Naive thymus-derived CD4-positive, alpha-beta T cell (primary cell): ENCODE data around the gene CLECL1. TPM values are rescaled to one million over a fixed set of nuclear protein-coding genes. Genes with fewer than 3 reads are reported as not detected.
A peak's percentile ranks its signal among the peaks of the same experiment; 100 is the strongest.

Source experiments
- ATAC-seq: fragments of 150-1000 bp; cut with Tn5 transposase; 2 replicates; pipeline ENCODE4 v1.10.0; 2021; ENCODE audit warnings: mild to moderate bottlenecking, moderate library complexity
- CTCF ChIA-PET: fragments of 350-600 bp; sonication (Branson Sonifier 250); formaldehyde crosslinking; loops from one replicate; lab custom pipeline; 2021; ENCODE audit warnings: antibody characterized with exemption; lab: Charles Lee
- POLR2A ChIA-PET: fragments of 350-600 bp; sonication (Branson Sonifier 250); formaldehyde crosslinking; loops from one replicate; lab custom pipeline; 2021; ENCODE audit warnings: antibody characterized with exemption, inconsistent platforms; lab: Charles Lee
- DNase-seq, 9 donors: peaks; one replicate each; pipeline versions ENCODE4 v3.0.0 to v3.0.0-alpha.2; 2020 to 2022; ENCODE audit warnings: mixed read lengths in 1 of 9
- H3K27ac ChIP-seq: one replicate; pipeline ENCODE4 v1.7.0; 2013; ENCODE audit warnings: mild to moderate bottlenecking, low read depth, low read length, moderate library complexity
- H3K27me3 ChIP-seq, 2 donors: one replicate each; pipeline ENCODE4 v1.7.0; 2013; ENCODE audit warnings: low read length in 2 of 2, mild to moderate bottlenecking in 2 of 2, moderate library complexity in 2 of 2; ENCODE audit not compliant: control insufficient read depth in 2 of 2, insufficient read depth in 2 of 2
- H3K36me3 ChIP-seq, 3 experiments: 1 replicate in 2 of 3; 2 replicates in 1 of 3; pipeline ENCODE4 v1.7.0; 2013; ENCODE audit warnings: low read length in 3 of 3, mild to moderate bottlenecking in 3 of 3, moderate library complexity in 1 of 3; ENCODE audit not compliant: insufficient read depth in 3 of 3, control insufficient read depth in 2 of 3
- H3K4me1 ChIP-seq, 2 donors: one replicate each; pipeline ENCODE4 v1.7.0; 2013; ENCODE audit warnings: low read length in 2 of 2, mild to moderate bottlenecking in 2 of 2, moderate library complexity in 1 of 2; ENCODE audit not compliant: control insufficient read depth in 2 of 2, insufficient read depth in 2 of 2
- H3K4me3 ChIP-seq: 2 replicates; pipeline ENCODE4 v1.7.0; 2013; ENCODE audit warnings: mild to moderate bottlenecking, low read length
- H3K9me3 ChIP-seq, 3 experiments: 1 replicate in 2 of 3; 2 replicates in 1 of 3; pipeline ENCODE4 v1.7.0; 2013; ENCODE audit warnings: low read length in 3 of 3; ENCODE audit not compliant: control insufficient read depth in 2 of 3
- H3K27ac Mint-ChIP-seq, 9 donors: one replicate each; pipeline ENCODE4 v1.8.0; 2020 to 2022; ENCODE audit warnings: mixed read lengths in 9 of 9, mild to moderate bottlenecking in 8 of 9, moderate library complexity in 5 of 9, inconsistent platforms in 2 of 9
- H3K27me3 Mint-ChIP-seq, 5 donors: one replicate each; pipeline ENCODE4 v1.8.0; 2021 to 2022; ENCODE audit warnings: mixed read lengths in 5 of 5, mild to moderate bottlenecking in 1 of 5
- H3K36me3 Mint-ChIP-seq, 5 donors: one replicate each; pipeline ENCODE4 v1.8.0; 2020 to 2022; ENCODE audit warnings: mixed read lengths in 5 of 5, mild to moderate bottlenecking in 3 of 5, inconsistent platforms in 1 of 5
- H3K4me1 Mint-ChIP-seq, 7 donors: one replicate each; pipeline ENCODE4 v1.8.0; 2020 to 2022; ENCODE audit warnings: mixed read lengths in 7 of 7, mild to moderate bottlenecking in 3 of 7, inconsistent platforms in 1 of 7
- H3K4me3 Mint-ChIP-seq, 10 donors: one replicate each; pipeline ENCODE4 v1.8.0; 2020 to 2022; ENCODE audit warnings: mild to moderate bottlenecking in 10 of 10, mixed read lengths in 10 of 10, moderate library complexity in 6 of 10, inconsistent platforms in 2 of 10
- H3K9me3 Mint-ChIP-seq, 11 donors: one replicate each; pipeline ENCODE4 v1.8.0; 2020 to 2022; ENCODE audit warnings: mixed read lengths in 11 of 11, mild to moderate bottlenecking in 4 of 11, inconsistent platforms in 1 of 11, moderate library complexity in 1 of 11
- intact Hi-C, 2 donors: fragments of 100-400 bp; cut with micrococcal nuclease; formaldehyde crosslinking; loops; one replicate each; pipeline ENCODE4 v1.15.1; 2023
- polyA plus RNA-seq, 2 donors: library from polyadenylated mRNA; unstranded; fragments of 300-500 nt; fragmentation: Illumina TruSeq; gene quantifications; one replicate each; pipeline ENCODE4 v1.2.3, GENCODE V29; 2021
- total RNA-seq, 6 experiments: library from RNA in 5 of 6; stranded (reverse) in 5 of 6; gene quantifications; 1 replicate in 5 of 6; 2 replicates in 1 of 6; pipeline ENCODE4 v1.2.3 and lab custom pipeline; 2021 to 2026

Gene CLECL1
- total and polyA plus RNA-seq, 7 experiments from 2014 or later: 0.38 to 6.1 (median 0.43) TPM; not detected in 2

- H3K27me3 ChIP-seq: no peaks in the 10 kb centered on the region
- H3K27ac Mint-ChIP-seq: peak overlapping the region; percentile 90 to 99 (median 95)
- peaks cover 9 to 82% (median 55%) of the 10 kb centered on the region in 5 donors for H3K36me3 Mint-ChIP-seq
- H3K4me1 ChIP-seq: peaks cover 30 to 38% of the 10 kb centered on the region in 2 donors
- peak in 7 of 9 donors; percentile 36 to 67 (median 45) for DNase-seq
- ChIA-PET POLR2A (interaction anchor here (0.6 to 20.5 kb wide), 20 partner anchors 10 to 1738 kb away, joined by 3 to 686 read pairs (median 5); partner anchors contain the start of genes CD69, CLEC2B, CLEC2D and SLC2A3), CTCF (interaction anchor here (0.7 to 1.6 kb wide), 7 partner anchors 8 to 69 kb away, joined by 3 to 7 read pairs (median 5); no protein-coding TSS in a partner anchor)
- peak overlapping the region; percentile 83 for H3K27ac ChIP-seq
- peaks cover 0 to 8% (median 0%) of the 10 kb centered on the region in 5 donors for H3K27me3 Mint-ChIP-seq
- H3K4me3 ChIP-seq: peak overlapping the region; percentile 80
- no peaks in the 10 kb centered on the region for H3K36me3 ChIP-seq
- H3K9me3 ChIP-seq: no peaks in the 10 kb centered on the region
- intact Hi-C loops: loop anchor here (1.0 to 2.0 kb wide), 7 partner anchors 9 to 196 kb away; partner anchors contain the start of gene CLEC2B (in 1 of the 2)
- peaks cover 42 to 80% (median 69%) of the 10 kb centered on the region in 7 donors for H3K4me1 Mint-ChIP-seq
- peak overlapping the region; percentile 89 to 99 (median 92) for H3K4me3 Mint-ChIP-seq
- ATAC-seq: peak; percentile 63
- peaks cover 0 to 8% (median 5%) of the 10 kb centered on the region in 11 donors for H3K9me3 Mint-ChIP-seq
Measured at GRCh38 chr12:9673404-9674225, 59.3 kb downstream of the CLECL1 start.

Other genes starting within 250 kb of the CLECL1 start
- 10 to 100 TPM in 1 of 5 experiments, 1 to 10 TPM in 4; 1.1 to 33.7 (median 2.7) TPM for gene KLRB1, start 125.2 kb downstream of the CLECL1 start, total RNA-seq
- 1 to 10 TPM in 1 of 2 donors, under 1 TPM in 1; 0.43 to 1.9 TPM for gene KLRB1, start 125.2 kb downstream of the CLECL1 start, polyA plus RNA-seq
- gene CLEC2D, start 63.4 kb downstream of the CLECL1 start, total RNA-seq: 100 to 1,000 TPM; 182 to 378 (median 327) TPM
- 100 to 1,000 TPM; 319 to 323 TPM for gene CLEC2D, start 63.4 kb downstream of the CLECL1 start, polyA plus RNA-seq
- gene CD69, start 27.8 kb upstream of the CLECL1 start, total RNA-seq: 100 to 1,000 TPM in 3 of 5 experiments, 10 to 100 TPM in 2; 25.8 to 588 (median 125) TPM
- 100 to 1,000 TPM; 113 to 201 TPM for gene CD69, start 27.8 kb upstream of the CLECL1 start, polyA plus RNA-seq
- 10 to 100 TPM in 1 of 5 experiments, 1 to 10 TPM in 2, under 1 TPM in 2; 0.35 to 34.8 (median 1.0) TPM for gene KLRF1, start 94.4 kb upstream of the CLECL1 start, total RNA-seq
- 1 to 10 TPM; 1.3 to 1.6 TPM for gene KLRF1, start 94.4 kb upstream of the CLECL1 start, polyA plus RNA-seq
- gene CLEC2B, start 136.3 kb upstream of the CLECL1 start, total RNA-seq: 10 to 100 TPM; 50.1 to 86.8 (median 73.8) TPM
- gene CLEC2B, start 136.3 kb upstream of the CLECL1 start, polyA plus RNA-seq: 10 to 100 TPM; 22.1 to 61.2 TPM
- gene KLRF2, start 148.4 kb upstream of the CLECL1 start, total RNA-seq: not detected
- gene KLRF2, start 148.4 kb upstream of the CLECL1 start, polyA plus RNA-seq: not detected
- gene CLEC2A, start 199.3 kb upstream of the CLECL1 start, total RNA-seq: not detected
- under 1 TPM in 1 of 2 donors, not detected in 1; 0.22 TPM for gene CLEC2A, start 199.3 kb upstream of the CLECL1 start, polyA plus RNA-seq
- 10 to 100 TPM in 1 of 5 experiments, 1 to 10 TPM in 2, not detected in 2; 3.2 to 47.8 (median 4.2) TPM for gene CLEC12A, start 238.3 kb upstream of the CLECL1 start, total RNA-seq
- under 1 TPM in 1 of 2 donors, not detected in 1; 0.31 TPM for gene CLEC12A, start 238.3 kb upstream of the CLECL1 start, polyA plus RNA-seq